Upper lobe of left lung (tissue), 4 donors: ENCODE measurements around the gene PDZD2.

Experiments used
- POLR2A ChIP-seq, 4 donors: fragments of 450-650 bp; IDR thresholded peaks; one replicate each; pipeline ENCODE4 v1.5.1; 2016 to 2017; ENCODE audit warnings: antibody characterized with exemption in 4 of 4, mild to moderate bottlenecking in 2 of 4
- POLR2AphosphoS5 ChIP-seq, 2 donors: sonication (generic); formaldehyde crosslinking; IDR thresholded peaks; one replicate each; pipeline ENCODE4 v1.5.1; 2017; ENCODE audit warnings: antibody characterized with exemption in 2 of 2

GRCh38 chr5:31887556-31887955 lies 248.6 kb downstream of the PDZD2 start:
- TF ChIP-seq POLR2A (IDR thresholded peaks at IDR 0.05), result no peak
- TF ChIP-seq POLR2AphosphoS5 (IDR thresholded peaks at IDR 0.05), result no peak
